Hindlimb muscle (tissue), 1 donor: ENCODE data around the gene JAG1. TPM values are rescaled to one million over a fixed set of nuclear protein-coding genes. Genes with fewer than 3 reads are reported as not detected.
"Not testable (repeated sequence)": the region's sequence is repeated elsewhere in the genome, so short reads cannot be mapped to it uniquely, and the experiment has no call there.

Source experiments
- DNase-seq: peaks from one replicate; pipeline ENCODE4 v3.0.0-alpha.2; 2013
- polyA plus RNA-seq: library from polyadenylated mRNA; unstranded; fragments of 120-200 nt; gene quantifications from one replicate; pipeline ENCODE4 v1.2.1, GENCODE V29; 2013; ENCODE audit not compliant: insufficient read length

JAG1 gene
- polyA plus RNA-seq, 1 donor: 28.6 TPM

DNA sequence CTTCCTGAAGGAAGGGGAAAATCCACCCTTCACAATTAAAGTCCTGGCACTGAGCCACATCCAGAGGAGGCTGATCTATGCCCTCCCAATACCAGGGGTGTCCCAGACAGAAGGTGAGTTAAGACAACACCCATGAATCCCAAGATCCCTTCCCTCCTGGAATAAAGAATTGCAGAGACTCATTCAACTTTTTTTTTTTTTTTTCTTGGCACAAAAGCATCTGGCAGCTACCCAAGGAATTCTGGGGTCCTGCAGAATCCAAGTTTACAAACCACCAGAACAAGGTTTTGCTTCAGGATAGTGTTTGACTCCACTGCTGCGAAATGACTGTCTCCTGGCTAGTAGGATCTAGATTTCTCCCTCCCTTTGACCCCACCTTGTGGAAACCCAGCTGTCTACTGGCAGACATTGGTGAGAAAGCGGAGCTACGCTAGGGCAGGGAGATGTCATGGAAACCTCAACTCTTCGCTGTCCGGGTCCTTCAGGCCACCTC, 37.4 kb downstream of the JAG1 start:
- no peak for DNase-seq

DNA sequence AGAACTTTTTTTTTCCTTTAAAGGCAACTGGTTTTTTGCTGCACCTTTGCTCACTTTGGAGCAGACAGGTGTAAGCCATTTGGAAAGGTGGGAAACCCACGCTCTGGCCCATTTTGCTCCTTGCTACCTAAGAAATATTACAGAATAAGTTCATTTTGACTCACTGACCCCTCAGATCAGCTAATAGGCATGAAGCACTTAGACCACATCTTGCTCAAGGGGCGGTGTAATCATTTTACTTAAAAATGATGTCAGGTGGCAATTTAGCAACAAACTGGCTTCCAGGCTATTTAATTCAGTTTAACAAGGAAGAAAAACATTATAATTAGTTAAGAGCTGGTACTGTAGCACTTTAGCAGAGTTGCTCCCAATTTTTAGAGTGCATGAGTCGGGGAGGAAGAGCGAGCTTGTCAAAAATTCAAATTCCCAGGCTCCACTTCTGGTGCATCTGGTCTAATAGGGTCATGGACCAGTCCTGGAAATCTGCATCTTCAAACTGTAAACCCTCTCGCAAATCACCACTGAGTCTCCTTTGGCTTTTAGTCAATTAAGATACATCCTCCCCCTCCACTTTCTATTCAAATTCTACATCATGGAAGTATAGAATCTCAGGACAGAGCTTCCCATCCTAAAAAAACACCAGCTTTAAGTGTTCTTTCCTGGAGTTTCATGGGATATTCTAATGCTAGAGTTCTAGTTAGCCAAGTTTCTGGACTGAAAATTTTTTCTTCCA, 38.2 kb downstream of the JAG1 start:
- DNase-seq: no peak

DNA sequence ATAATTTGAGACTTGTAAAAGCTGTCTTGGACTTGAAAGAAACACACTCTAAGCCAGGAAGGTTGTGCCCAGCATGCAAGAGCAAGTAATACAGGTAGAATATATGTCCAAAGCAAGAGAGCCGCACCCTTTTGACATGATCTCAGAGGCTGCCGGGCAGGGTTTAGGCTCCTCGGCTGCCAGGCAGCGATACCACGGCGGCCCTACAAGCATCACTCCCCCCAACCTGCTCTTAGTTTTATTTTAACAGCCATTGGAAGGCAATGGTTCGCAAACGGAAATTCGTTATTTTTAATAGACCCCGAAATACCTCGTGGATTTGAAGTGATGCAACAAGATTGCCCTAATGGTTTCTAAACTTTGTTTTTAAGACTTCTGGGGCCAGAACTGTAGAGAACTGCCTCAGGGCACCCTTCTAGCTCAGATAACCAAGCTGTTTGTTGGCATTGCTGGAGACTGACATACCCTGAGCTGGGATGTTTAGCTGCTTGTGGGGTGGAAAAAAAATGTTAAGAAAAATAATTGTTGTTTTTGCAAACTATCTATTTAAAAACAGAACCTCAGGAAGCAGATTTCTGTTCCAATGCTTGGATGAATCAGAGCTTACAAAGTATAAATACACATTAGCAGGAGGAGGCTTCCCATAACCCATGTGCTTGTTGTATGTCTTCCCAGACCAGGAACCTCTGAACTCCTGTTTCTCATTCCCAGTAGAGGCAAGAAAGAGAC, 39.0 kb downstream of the JAG1 start:
- DNase-seq: no peak

DNA sequence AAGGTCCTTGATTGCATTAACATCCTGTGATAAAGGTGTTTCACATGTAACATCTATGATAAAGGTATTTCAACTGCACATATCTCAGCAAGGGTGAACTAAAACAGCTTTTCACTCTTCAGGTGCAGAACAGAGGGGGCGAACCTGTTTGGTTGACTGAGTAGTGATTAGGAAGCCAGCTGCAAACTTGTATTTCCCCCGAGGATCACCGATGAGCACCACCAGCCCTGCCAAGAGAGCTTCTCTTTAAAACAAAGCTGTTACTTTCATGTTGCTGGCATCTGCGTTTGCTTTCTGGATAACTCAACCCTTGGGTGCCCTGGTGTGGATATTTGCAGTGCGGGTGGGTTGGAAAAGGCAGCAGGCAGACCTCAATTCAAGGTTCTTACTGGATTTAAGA, 39.6 kb downstream of the JAG1 start:
- no peak for DNase-seq

DNA sequence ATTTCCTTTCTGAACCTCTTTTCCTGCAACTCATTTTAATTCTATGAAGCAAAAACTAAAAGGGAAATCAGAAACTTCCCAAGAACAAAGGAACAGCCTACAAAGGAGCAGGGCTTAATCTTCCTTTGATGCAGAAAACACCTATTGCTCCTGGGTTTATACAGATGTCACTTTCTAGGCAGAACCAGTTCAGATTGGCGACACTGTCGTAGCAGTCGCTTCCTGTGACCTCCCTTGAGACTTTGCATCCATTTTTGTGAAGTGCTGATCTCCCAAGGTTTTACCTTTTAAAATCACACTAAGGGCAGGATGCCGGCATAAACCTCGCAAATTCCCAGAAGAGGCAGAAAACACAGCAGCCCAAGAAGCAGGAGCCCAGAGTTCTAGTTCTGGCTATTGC, 40.1 kb downstream of the JAG1 start:
- DNase-seq: no peak

DNA sequence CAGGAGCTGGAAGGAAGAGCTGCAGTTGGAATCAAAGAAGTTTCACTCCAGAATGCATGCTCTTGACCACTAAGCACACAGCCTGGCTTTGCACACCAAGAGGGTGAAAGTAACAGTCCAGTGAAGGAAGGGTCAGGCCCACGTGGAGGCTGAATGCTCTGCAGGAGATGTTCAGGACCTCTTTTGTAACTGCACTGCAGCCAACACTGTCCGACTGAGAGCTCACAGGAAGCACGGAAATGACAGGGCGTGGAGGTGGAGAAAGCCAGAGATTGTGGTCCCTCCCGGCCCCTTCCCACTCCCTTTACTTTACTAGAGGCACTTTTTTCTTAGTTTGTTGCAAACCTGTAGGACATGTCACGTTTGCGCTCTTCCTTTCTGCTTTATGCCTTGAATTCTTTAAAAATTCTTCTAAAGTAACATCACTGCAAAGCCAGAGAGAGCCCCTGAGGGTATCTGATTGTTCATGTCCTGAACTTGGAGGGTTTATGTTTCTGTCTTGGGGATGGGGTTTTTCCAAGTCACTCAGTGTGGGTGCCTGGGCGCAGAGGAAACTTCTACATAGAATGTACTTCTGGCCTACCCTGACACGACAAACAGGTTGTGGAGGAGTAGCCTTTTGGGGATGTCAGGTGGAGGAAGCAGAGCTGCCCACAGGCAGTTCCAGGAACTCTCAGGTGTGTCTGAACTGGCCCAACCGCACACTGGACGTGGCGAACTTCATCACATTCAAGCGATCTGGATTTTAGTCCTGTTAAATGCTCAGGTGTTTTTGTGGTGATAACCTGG, 40.9 kb downstream of the JAG1 start:
- DNase-seq: no peak

DNA sequence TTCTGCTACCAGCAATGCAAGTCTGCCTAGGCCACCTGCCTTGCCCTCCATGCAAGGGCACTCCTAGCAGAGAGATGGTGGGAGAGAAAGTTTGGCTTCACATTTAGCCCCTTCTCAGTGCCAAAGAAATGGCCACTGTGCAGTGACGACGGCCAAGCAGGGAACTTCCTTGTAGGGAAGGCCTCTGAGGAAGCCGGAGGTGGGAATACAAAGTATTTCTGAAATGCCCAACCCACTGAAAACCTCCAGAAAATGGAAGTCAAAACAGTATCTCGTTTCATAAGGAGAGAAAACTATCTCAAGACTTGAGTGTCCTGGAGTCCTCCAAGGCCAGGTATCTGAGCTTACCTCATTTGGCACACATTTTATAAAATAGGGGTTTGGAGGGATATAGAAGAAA, 42.7 kb downstream of the JAG1 start:
- no peak for DNase-seq

DNA sequence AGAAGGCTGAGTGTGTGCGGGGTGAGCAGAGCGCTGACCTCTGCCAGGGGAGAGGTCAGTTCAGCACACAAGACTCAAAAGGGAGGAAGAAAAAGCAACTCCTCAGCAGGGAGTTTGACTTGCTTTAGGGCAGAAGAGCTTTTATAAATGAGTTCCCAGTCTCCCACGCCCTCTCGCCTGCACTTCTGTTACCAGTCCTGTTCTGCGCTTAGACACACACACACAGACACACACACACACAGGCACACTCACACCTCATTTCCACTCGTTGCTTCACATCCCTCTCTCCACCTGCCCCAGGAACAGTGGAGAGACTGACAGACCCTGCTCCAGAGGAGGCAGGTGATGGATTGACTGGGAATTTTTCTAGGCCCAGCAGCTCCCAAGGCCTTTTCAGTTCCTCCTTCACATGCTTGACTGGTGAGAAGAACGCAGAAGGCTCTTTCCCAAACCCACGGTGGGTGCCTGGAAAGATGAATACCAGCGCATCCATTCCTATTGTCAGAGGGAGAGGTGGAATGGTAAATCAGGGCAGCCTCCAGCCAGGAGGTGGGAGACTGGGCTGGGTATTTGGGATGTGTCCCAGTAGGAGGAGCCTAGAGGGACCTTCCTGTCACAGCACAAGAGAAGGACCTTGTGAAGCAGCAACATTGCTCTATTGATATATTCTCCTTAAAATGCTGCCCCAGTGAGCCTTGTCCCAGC, 43.7 kb downstream of the JAG1 start:
- no peak for DNase-seq

DNA sequence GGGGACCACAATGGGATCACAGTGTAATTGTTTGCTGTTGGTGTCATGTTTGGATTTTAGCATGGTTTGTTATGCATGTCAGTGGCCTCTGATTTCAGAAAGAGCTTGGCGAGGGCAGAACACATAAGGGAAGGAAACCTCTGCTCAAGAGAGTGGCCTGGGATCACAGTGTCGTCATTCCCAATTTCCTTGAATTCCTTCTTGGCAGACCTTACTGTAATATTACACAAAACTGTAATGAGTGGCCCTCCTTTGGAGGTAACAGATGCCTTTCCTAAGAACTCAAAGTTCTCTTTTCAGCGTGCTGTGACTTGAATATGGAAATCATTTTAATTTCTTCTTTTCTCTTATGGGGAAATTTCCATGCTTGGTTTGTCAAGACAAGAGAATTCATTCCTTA, 46.9 kb downstream of the JAG1 start:
- DNase-seq: no peak

DNA sequence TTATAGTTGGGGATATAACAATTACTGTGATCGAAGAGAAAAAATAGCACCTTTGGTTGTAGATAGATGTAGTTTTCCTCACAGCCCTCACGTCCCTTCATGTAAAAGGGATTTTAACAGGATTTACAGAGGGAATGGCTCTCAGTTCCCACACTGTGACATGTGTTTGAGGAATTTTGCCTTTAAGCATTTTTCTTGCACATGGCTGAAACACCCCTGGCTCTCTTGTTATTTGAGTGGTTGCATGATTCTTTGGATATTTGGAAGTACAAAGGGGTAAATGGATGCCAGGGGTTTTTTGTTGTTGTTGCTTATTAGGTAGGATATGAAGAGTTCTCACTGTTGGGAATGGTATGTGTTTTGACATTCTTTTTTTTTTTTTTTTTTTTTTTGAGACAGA, 48.2 kb downstream of the JAG1 start:
- DNase-seq: no peak

DNA sequence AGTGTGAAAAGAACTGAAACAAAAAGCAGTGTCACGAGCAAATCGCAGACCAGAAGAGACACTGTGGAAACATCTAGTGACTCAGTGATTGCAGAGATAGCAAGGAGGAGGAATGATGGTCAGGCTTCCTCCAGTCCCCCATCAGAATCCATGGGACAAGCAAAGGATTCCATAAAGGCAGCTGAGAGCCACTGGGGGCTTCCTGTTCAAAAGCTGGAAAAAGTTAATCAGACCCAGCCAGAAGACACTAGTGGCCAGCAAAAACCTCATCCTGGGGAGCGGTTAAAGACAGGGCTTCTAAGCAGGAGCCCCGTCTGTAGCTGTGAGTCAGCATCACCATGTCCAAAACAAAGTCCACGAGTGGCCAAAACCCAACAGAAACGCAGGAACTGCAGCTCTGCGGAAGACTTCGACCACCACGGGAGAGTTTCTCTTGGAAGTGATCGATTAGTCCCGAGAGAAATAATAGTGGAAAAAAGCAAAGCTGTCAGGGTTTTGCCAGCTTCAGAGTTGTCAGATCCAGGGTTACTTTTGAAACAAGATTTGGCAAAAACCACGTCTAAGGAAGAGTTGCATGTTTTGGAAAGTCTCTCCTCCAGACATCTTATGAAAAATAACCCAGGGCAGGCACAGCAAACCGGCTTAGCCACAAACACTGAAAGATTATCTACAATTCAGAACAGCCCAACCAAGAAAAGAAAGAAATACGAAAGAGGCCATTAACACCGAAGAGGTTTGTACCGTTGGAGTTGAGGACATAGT, 51.0 kb downstream of the JAG1 start:
- peak; percentile 65 for DNase-seq

DNA sequence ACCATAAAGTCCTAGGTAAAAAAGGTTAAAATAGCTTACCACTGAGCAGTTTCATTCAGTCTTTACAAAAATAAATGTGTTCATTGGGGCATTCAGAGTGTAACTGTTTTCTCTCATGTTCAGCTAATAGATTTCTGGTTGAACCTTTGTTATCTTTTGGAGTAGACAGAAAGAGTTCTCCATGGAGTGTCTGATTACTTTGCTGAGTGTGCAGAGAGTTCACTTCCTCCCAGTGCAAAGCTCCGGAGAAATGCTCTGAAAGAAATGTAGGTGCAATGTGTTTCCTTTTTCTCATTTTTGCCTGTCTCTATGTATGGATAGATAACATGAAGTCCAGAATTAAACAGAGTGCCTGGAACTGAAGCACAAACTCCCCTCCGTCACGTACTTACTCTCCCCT, 52.6 kb downstream of the JAG1 start:
- no peak for DNase-seq

DNA sequence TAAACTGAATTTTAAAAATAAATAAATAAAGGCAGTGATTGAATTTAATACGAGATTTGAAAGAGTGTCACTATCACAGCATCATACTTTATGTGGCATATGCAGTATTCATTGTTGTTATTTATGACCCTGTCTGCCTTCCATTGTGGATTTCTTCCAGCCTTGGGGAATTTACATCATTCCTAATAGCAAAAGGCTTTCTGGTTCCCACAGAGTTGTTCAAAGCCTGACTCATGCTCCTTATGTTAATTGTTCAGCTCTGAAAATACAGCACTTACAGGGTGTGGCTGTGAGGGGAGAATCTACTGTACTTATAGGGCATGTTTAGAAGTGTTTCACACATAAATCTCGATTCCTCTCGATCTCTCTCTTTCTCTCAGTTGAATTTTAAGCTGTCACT, 54.4 kb downstream of the JAG1 start:
- peak; percentile 44 for DNase-seq

DNA sequence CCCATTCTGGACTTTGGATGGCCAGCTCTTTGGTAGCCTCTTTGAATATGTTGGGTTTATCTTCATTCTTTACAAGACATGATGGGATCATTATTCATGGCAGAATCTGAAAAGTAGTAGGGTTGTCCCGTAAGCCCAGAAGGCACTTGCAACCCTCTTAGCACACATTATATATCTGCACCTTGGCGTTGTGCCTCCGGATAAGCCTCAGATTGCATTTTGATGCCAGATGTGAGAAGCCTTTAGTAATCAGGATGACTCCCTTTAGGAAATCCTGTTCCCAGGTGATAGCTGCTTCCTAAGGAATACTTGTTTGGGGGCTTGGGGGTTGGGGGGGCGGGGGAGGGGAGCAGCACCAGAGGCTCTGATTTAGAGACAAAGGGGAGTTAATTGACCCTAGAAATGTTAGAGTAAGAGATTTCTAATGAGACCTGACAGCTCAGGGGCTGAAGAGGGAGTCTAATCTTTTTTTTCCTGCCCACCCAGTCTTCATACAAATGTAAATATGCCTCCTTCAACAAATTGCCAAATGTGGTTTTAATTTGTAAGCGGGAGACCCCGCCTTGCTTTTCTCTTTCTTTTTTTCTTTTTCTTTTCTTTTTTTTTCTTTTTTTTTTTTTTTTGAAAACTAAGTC, 55.1 kb downstream of the JAG1 start:
- DNase-seq: no peak

DNA sequence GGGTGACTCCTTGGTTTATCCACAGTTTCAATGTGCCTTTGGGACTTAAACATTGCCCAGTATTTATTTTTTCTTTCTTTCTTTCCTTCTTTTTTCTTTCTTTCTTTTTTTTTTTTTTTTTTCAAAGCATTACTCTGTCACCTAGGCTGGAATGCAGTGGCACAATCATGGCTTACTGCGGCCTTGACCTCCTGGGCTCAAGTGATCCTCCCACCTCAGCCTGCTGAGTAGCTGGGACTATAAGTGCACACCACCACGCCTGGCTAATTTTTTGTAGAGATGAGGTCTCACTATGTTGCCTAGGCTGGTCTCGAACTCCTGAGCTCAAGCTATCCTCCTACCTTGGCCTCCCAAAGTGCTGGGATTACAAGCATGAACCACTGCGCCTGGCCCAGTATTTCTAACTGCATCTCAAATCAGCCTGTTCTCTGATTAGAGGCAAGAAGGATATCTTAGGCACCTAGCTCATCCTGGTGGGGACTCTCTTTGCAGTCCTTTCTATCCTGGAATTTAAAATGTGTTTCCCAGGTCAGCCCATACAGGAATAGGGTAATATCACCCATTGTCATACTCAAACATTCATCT, 56.2 kb downstream of the JAG1 start:
- DNase-seq: not testable (repeated sequence)

DNA sequence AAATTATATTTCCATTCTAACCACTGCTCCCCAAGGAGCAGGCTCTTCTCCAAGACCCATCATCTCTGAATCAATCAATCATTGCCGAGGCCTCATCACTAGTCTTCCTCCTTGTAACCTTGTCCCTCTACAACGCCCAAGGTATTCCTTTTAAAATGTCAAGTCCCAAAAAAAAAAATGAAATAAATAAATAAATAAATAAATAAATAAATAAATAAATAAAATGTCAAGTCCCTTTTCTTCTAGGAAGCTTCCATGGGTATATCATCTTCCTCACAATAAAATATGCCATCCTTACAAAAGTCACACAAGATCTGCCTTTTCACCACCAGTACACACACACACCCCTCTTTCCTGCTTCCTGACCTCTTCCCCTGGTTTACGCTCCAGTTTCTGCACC, 57.6 kb downstream of the JAG1 start:
- no peak for DNase-seq

DNA sequence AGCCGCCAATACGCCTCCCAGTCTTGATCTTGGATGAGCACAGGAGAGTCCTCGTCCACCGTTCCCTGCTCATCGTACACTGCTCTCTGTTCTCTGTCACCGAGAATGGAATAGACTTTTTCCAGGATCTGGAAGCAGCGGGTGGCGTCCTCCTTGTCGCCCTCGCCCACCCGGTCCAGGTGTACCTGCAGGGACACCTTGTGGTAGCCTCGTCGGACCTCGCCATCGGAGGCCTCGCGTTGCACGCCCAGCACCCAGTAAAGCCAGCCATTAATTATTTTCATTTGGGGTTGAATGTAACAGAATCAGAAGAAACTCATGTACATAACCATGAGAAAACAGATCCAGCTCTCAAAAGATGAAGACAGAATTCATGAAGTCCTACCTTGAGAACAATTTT, 59.9 kb downstream of the JAG1 start:
- no peak for DNase-seq

DNA sequence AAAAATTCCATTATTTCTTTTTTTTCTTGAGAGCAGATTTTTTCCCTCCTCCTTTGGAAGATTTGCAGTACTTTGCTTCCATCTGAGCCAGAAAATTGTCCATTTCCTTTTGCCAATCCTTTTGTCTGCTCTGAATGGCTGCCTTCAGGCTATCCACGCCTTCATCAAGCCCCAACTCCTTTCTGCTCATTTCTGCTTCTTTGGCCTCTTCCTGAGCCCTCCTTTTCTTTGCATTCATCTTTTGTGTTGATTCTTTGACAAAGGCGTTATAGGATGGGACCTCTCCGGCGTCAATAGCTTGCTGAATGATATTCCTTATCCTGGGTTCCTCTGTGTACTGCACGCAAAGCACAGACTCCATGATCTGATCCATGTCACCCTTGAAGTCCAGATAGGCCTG, 60.4 kb downstream of the JAG1 start:
- DNase-seq: not testable (repeated sequence)

DNA sequence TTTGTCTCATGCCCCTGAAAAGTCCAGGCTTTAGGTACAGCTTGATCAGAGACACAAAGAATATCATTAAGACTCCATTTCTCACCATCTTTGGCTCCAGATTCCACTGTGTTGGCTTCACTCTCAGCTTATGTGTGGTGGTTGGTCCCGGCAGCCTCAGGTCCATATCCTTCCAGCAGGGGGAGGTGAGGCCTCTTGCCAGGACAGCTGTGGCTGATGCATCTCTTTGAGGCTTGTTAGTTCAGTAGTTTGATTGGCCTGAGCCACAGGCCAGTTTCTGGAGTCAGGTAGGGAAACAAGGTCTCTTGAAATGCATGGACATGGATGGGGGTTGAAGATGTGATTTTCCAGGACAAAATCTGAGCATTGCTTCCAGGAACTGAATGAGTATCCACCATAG, 62.4 kb downstream of the JAG1 start:
- no peak for DNase-seq

DNA sequence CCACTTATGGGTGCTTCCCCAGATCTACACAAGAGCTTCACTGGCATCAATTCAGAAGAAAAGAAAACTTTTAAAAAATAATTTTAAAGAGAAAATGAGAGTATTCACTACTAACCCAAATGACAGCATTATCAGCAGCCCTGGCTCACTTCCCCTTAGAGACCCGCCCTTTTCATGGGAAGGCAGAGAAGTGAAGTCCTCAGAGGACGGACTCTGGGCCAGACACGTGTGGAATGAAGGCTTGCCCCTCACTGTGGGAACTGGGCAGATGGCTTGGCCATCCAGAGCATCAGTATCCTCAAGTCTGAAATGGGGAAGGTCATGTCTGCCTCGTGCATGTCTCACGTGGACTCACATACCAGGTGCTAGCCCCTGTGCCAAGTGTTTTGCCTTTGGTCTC, 63.5 kb downstream of the JAG1 start:
- DNase-seq: no peak

DNA sequence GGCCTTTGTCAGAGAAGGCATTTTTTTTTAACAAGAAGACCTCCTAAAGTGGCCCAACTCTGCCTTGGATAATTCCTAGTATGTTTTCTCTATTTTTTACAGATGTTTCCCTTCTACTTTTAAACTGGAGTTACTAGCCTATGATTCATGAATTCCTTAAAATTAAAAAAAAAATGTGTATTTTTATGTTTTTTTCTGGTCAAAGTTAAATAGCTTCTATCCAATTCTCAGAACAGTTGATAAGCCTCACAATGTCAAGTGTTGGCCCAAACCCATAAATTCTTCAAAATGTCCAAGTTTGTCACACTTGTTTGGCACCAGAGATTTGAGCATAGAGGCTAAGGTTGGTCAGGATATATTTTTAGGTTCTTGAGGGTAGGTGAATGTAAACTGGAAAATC, 64.0 kb downstream of the JAG1 start:
- DNase-seq: no peak
